ENCODE results near the gene KCNS1.

GRCh38 chr20:45111285-45111684 is 10.4 kb upstream of the KCNS1 start:
- TF ChIP-seq, protein P1, sequence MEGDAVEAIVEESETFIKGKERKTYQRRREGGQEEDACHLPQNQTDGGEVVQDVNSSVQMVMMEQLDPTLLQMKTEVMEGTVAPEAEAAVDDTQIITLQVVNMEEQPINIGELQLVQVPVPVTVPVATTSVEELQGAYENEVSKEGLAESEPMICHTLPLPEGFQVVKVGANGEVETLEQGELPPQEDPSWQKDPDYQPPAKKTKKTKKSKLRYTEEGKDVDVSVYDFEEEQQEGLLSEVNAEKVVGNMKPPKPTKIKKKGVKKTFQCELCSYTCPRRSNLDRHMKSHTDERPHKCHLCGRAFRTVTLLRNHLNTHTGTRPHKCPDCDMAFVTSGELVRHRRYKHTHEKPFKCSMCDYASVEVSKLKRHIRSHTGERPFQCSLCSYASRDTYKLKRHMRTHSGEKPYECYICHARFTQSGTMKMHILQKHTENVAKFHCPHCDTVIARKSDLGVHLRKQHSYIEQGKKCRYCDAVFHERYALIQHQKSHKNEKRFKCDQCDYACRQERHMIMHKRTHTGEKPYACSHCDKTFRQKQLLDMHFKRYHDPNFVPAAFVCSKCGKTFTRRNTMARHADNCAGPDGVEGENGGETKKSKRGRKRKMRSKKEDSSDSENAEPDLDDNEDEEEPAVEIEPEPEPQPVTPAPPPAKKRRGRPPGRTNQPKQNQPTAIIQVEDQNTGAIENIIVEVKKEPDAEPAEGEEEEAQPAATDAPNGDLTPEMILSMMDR (IDR thresholded peaks at IDR 0.05) = no peak
- TF ChIP-seq EP300 (IDR thresholded peaks at IDR 0.05) = no peak

All from stomach (tissue), 4 donors.